Raji (cell line): ENCODE data around the gene ZNF474.

Experiments
- POLR2A ChIP-seq: IDR thresholded peaks from 2 replicates; pipeline ENCODE4 v1.6.1; 2011; ENCODE audit warnings: low read depth, low read length, control low read depth; ENCODE audit not compliant: insufficient read depth

The ZNF474 gene

GRCh38 chr5:122180146-122180712 lies 50.9 kb downstream of the ZNF474 start:
- TF ChIP-seq POLR2A = no peak

DNA sequence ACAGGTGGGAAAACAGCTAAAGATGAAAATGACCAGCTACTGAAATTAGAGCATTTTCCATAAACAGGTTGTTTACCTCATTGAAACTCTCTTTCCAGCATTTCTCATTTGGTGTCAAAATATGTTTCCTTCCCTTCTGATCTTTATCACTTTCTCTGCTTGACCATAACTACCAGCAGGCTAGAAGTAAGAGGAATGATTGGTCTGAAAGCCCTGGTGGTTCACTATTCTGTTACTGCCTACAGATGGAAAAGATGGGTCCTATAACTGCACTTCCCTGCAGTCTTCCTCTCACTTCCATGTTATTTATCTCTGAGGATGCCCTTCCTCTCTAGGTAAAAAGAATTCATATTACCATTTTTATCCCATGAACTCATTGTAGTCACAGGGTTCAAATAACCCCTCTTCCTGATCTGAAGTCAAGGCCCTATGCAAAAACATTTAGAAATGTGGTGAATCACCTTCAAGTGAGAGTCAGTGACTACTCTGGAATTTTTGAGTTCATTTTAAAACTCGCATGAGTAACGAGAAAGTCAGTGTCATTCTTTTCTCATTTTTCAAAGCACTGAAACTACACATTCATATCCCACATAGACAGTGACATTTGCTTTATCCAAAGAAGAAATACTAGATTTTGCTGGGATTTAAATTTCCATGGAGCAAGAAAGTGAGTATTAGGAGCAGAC lies 51.7 kb downstream of the ZNF474 start:
- TF ChIP-seq POLR2A = no peak

DNA sequence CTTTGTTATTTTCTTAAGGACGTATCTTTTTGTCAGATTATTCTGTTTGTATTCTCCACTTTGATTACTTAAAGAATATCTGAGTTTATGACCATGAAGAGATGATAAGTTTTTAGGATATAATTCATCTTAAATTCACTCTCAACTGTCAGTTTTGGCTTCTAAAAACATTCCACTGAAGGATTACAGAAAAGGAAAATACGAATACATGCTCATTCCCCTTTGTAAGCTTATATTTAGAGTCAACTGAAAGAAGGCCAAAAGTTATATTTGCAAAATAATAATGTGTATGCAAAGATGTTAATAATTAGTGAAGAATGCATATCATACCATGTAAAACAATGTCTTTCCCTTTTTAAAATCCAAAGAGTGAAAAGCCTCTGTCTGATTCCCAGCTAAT lies 52.5 kb downstream of the ZNF474 start:
- TF ChIP-seq POLR2A = no peak

GRCh38 chr5:122182491-122182921 lies 53.2 kb downstream of the ZNF474 start:
- no peak for TF ChIP-seq POLR2A

- no peak for TF ChIP-seq POLR2A
Observed at GRCh38 chr5:122183098-122183787, 53.9 kb downstream of the ZNF474 start.

DNA sequence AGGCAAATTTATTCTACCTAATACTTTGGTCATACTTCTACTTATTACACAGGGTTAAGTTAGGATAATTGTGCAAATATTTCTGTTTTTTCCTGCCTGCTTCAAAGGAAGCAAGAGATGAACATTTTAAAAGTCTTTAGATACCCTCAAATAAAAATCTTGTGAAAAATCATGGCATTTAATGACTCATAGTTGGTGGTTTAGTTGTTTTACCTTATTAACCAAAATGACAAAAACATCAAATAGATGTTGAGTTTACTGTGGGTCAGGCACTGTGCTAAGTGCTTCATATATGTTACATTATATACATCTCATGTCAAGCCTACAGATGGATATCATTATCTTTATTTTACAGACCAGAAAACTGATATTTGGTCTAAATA lies 54.4 kb downstream of the ZNF474 start:
- no peak for TF ChIP-seq POLR2A

DNA sequence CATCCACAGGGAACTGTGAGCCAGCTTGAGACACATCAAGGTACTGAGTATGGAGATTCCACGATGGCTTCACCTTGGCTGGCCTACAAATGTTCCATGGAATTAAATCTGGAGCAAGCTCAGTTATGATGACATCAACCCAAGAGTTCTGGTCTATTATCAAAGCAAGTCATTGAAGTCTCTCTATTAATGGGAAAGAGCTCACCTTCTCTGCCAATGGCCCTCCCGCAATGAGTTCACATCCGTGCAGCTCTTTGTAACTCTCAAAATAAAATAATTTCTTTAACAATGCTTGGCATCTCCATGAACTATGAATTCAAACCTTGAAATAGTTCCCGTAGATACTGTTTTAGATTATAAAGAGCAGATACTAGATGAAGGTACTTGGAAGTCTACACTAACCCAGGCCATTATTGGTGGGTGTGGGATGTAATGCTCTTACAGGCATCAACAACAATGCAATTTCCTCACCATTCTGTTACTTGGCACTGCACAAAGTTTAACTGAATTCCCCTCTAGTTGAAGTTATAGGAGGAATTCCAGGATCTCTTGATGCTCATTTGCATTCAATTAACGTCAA lies 55.4 kb downstream of the ZNF474 start:
- no peak for TF ChIP-seq POLR2A

- no peak for TF ChIP-seq POLR2A
Observed at GRCh38 chr5:122187426-122187825, 58.1 kb downstream of the ZNF474 start.

DNA sequence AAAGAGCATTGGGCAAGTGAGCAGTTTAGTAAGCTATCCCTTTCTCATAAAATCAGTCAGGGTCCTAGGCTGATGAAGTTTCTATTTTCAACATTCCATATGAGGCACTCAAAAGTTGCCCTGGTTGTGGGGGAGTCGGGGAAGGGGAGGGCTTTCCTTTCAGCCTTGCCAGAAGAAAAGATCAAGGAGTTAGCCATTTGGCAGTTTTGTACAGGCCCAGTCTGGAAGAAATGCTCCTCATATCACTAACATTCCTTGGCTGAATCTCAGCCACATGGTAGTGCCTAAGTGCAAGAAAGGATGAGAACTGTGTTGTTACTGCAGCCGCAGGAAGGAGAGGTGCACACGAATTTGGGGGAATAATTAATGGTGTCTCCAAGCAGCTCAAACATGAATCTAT lies 60.8 kb downstream of the ZNF474 start:
- TF ChIP-seq POLR2A = no peak

DNA sequence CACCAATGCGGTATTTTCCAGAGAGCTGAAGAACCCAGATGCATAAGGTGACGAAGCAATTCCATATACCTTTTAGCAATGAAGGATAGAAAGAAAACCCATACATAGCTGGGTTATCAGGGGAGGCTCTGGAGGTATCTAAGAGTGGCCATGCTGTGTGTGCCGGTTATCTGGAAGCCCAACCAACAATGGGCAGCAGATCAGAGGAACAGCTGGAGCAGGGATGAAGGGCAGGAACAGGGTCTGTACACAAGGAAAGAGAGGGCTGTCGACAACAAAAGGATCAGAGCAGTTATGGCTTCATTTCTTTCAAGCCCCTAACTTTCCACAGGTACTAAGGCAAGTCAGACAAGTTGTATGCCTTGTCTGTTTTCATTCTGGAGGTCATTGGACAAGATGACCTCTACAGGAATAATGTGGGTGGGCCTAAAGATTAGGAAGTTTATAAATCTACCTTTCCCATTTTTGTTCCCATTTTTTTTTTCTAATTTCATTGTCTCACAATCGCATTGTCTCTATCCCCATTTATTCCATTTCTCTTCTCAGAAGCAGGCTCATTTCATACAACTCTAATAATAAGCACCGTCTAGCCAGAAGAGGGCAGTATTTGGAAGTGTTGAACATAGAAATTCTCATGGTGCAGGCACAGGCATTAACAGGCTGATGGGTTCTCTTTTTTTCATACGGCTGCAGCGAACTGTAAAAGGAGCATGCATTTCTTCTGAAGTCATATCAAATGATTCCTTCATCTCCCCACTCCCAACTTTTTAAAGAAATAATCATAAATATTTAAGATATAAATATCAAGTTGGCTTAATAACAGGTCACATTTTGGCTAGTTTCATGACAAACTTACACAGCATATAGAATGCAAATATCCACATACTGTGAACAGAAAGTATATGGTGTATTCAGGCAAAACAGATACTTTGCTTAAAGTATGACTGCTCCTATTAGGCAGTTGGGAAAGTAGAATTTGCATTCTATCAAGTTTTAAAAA lies 63.5 kb downstream of the ZNF474 start:
- no peak for TF ChIP-seq POLR2A

DNA sequence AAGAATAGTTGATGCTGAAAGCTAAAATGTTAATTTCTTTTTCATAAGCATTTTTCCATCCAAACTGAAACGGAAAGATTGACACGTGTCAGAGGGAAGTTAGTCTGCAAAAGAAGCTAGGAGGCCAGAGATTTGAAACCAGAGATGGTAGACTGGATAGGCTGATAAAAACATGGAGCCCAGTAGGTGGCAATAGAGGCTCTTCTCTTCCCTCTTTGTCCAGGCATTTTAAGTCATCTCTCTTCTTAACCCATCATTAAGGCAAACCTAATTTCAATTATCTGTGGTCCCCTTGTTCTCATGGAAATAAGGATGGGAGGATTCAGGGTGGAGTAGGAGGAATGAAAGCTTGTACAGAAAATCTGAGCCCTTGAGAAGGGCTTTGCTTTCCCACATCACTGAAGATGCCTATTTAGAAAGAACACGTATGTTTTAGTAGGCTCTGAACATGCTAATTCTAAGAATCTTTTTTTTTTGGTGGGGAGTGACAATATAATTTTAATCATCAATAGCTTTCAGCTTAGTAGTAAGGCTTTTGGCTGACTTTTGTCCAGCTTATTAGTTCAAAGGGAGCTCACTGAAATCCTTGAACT lies 66.6 kb downstream of the ZNF474 start:
- TF ChIP-seq POLR2A = no peak

DNA sequence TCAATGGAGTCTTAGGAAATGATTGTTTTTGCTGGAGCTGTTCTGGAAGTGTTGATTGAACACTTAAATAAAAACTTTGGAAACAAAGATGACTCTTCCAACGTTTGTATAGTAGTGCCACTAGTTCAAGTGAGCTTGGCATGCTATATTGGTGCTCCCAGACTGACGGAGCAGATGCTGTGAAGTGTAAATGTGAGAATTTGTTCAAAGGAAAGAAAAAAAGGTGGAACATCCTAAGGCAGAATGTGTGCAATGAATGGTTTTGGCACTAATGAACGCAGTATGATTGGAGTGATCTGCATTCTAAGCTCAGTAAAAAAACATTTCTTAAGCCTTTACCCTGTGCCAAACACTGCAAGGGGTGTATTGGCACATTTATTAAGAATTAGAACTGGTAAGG lies 69.8 kb downstream of the ZNF474 start:
- no peak for TF ChIP-seq POLR2A

- no peak for TF ChIP-seq POLR2A
Observed at GRCh38 chr5:122200450-122200849, 71.1 kb downstream of the ZNF474 start.

- no peak for TF ChIP-seq POLR2A
Observed at GRCh38 chr5:122200865-122201264, 71.5 kb downstream of the ZNF474 start.
